Mammary epithelial cell (primary cell): Measurements from ENCODE around the gene C6orf132.

Experiments
- CTCF ChIP-seq, 2 donors: IDR thresholded peaks in 1 of 2; conservative IDR thresholded peaks in 1 of 2; 2 replicates each; pipeline ENCODE4 v1.5.1; 2011 to 2012; ENCODE audit warnings: inconsistent platforms in 2 of 2, low read length in 2 of 2, mild to moderate bottlenecking in 2 of 2, control low read depth in 1 of 2, low read depth in 1 of 2; ENCODE audit not compliant: insufficient read depth in 1 of 2; ENCODE audit errors: extremely low read depth in 1 of 2
- EZH2 ChIP-seq: IDR thresholded peaks from 2 replicates; pipeline ENCODE4 v1.6.1; 2012; ENCODE audit warnings: low read length, inconsistent platforms, borderline replicate concordance

GRCh38 chr6:42110683-42111082 lies 31.7 kb downstream of the C6orf132 start:
- TF ChIP-seq CTCF (conservative IDR thresholded peaks at IDR 0.05 in 1 of 2, IDR thresholded peaks at IDR 0.05 in 1 of 2; ENCODE audit: extremely low read depth in 1 of 2, insufficient read depth in 1 of 2, low read depth in 1 of 2, low read length in 2 of 2) = no peak
- TF ChIP-seq EZH2 = no peak
